HEK293T (cell line): ENCODE data around the gene RNU1-2.

Experiments
- CTCF ChIA-PET: fragments of 350-600 bp; formaldehyde crosslinking; extraction: SDS; loops from one replicate; lab custom pipeline; 2021; ENCODE audit warnings: antibody characterized with exemption, inconsistent platforms; lab: Yijun Ruan, JAX
- POLR2A ChIA-PET: fragments of 350-600 bp; formaldehyde crosslinking; extraction: SDS; loops from one replicate; lab custom pipeline; 2020; ENCODE audit warnings: antibody characterized with exemption, inconsistent platforms; lab: Yijun Ruan, JAX
- DNase-seq: peaks from one replicate; pipeline ENCODE4 v3.0.0; 2012; ENCODE audit warnings: mixed read lengths; ENCODE audit errors: extremely low spot score
- ARNT ChIP-seq: fragments of 450-650 bp; IDR thresholded peaks from 2 replicates; pipeline ENCODE4 v1.6.1; 2017; ENCODE audit warnings: mild to moderate bottlenecking
- BHLHE40 ChIP-seq: fragments of 450-650 bp; IDR thresholded peaks from 2 replicates; pipeline ENCODE4 v1.6.1; 2016; ENCODE audit warnings: mild to moderate bottlenecking, moderate library complexity, borderline replicate concordance
- CTBP1 ChIP-seq: fragments of 450-650 bp; IDR thresholded peaks from 2 replicates; pipeline ENCODE4 v1.6.1; 2016; ENCODE audit warnings: borderline replicate concordance
- ELF4 ChIP-seq: fragments of 450-650 bp; IDR thresholded peaks from 2 replicates; pipeline ENCODE4 v1.6.1; 2017; ENCODE audit warnings: antibody characterized with exemption
- FOXA1 ChIP-seq: fragments of 450-650 bp; IDR thresholded peaks from 2 replicates; pipeline ENCODE4 v1.6.1; 2016; ENCODE audit warnings: mild to moderate bottlenecking
- FOXK2 ChIP-seq: fragments of 450-650 bp; IDR thresholded peaks from 2 replicates; pipeline ENCODE4 v1.6.1; 2016; ENCODE audit warnings: mild to moderate bottlenecking
- FOXM1 ChIP-seq: fragments of 450-650 bp; IDR thresholded peaks from 2 replicates; pipeline ENCODE4 v1.6.1; 2017; ENCODE audit warnings: mild to moderate bottlenecking, borderline replicate concordance
- HDGF ChIP-seq: fragments of 450-650 bp; IDR thresholded peaks from 2 replicates; pipeline ENCODE4 v1.6.1; 2017; ENCODE audit warnings: antibody characterized with exemption, borderline replicate concordance
- L3MBTL2 ChIP-seq: fragments of 450-650 bp; conservative IDR thresholded peaks from 2 replicates; pipeline ENCODE4 v1.6.1; 2016; ENCODE audit warnings: mild to moderate bottlenecking
- LEF1 ChIP-seq: fragments of 450-650 bp; IDR thresholded peaks from 2 replicates; pipeline ENCODE4 v1.6.1; 2017; ENCODE audit warnings: mild to moderate bottlenecking, borderline replicate concordance
- NFRKB ChIP-seq: fragments of 450-650 bp; IDR thresholded peaks from 2 replicates; pipeline ENCODE4 v1.6.1; 2016; ENCODE audit warnings: mild to moderate bottlenecking, moderate library complexity
- PKNOX1 ChIP-seq: fragments of 450-650 bp; IDR thresholded peaks from 2 replicates; pipeline ENCODE4 v1.6.1; 2016
- SP1 ChIP-seq: fragments of 450-650 bp; IDR thresholded peaks from 2 replicates; pipeline ENCODE4 v1.6.1; 2017
- SUZ12 ChIP-seq: fragments of 450-650 bp; IDR thresholded peaks from 2 replicates; pipeline ENCODE4 v1.6.1; 2016; ENCODE audit warnings: mild to moderate bottlenecking
- TARDBP ChIP-seq: fragments of 450-650 bp; IDR thresholded peaks from 2 replicates; pipeline ENCODE4 v1.6.1; 2016
- ZNF384 ChIP-seq: fragments of 450-650 bp; IDR thresholded peaks from 2 replicates; pipeline ENCODE4 v1.6.1; 2016

RNU1-2 gene

GRCh38 chr1:16921391-16922185 lies 25.8 kb downstream of the RNU1-2 start, which contains the start of gene CROCC:
Gene CROCC, plus strand, starts transcription at chr1:16921931. Its CDS starts 88 bp downstream, at chr1:16922019.
- POLR2A ChIA-PET = interaction anchor here (0.7 kb wide), 1 partner anchor 16 kb away, joined by 4 read pairs; no protein-coding TSS in a partner anchor
- TF ChIP-seq LEF1 = no peak
- DNase-seq = no peak
- CTCF ChIA-PET = interaction anchor here (0.6 kb wide), 1 partner anchor 439 kb away, joined by 3 read pairs; no protein-coding TSS in a partner anchor

- TF ChIP-seq LEF1 (no peak), CTBP1 (no peak), SUZ12 (no peak), FOXM1 (no peak), HDGF (no peak), ELF4 (no peak), SP1 (no peak), FOXA1 (no peak), BHLHE40 (no peak), ARNT (no peak), L3MBTL2 (no peak), TARDBP (no peak), FOXK2 (no peak)
- DNase-seq = no peak
- POLR2A ChIA-PET = interaction anchor here (0.7 kb wide), 1 partner anchor 17 kb away, joined by 4 read pairs; no protein-coding TSS in a partner anchor
- CTCF ChIA-PET = interaction anchor here (0.6 kb wide), 1 partner anchor 522 kb away, joined by 3 read pairs; no protein-coding TSS in a partner anchor
Observed at GRCh38 chr1:16922466-16922865, 26.7 kb downstream of the RNU1-2 start.

GRCh38 chr1:16922885-16923431 lies 27.2 kb downstream of the RNU1-2 start:
- no peak for DNase-seq
- TF ChIP-seq FOXM1 = no peak
- no peak for TF ChIP-seq BHLHE40
- TF ChIP-seq FOXA1 = no peak
- TF ChIP-seq LEF1 = no peak
- TF ChIP-seq CTBP1 = no peak
- no peak for TF ChIP-seq ARNT
- no peak for TF ChIP-seq ELF4
- TF ChIP-seq SUZ12 = no peak
- no peak for TF ChIP-seq PKNOX1
- ChIA-PET POLR2A (no interaction called here), CTCF (interaction anchor here (0.6 kb wide), 1 partner anchor 521 kb away, joined by 3 read pairs; no protein-coding TSS in a partner anchor)

- CTCF ChIA-PET = no interaction called here
- no peak for TF ChIP-seq CTBP1
- no peak for TF ChIP-seq NFRKB
- TF ChIP-seq FOXA1 = no peak
- no peak for TF ChIP-seq ZNF384
- no peak for TF ChIP-seq LEF1
- no peak for TF ChIP-seq TARDBP
- TF ChIP-seq HDGF = no peak
- no peak for TF ChIP-seq BHLHE40
- no peak for TF ChIP-seq SUZ12
- no peak for TF ChIP-seq ELF4
- no peak for TF ChIP-seq FOXK2
- no peak for DNase-seq
- POLR2A ChIA-PET = interaction anchor here (2.6 kb wide), 1 partner anchor 19 kb away, joined by 12 read pairs; no protein-coding TSS in a partner anchor
Observed at GRCh38 chr1:16924216-16924918, 28.6 kb downstream of the RNU1-2 start.

GRCh38 chr1:16924919-16925477 lies 29.2 kb downstream of the RNU1-2 start:
- ChIA-PET CTCF (interaction anchor here (0.9 to 1.2 kb wide), 2 partner anchors 10 to 304 kb away, joined by 3 read pairs; no protein-coding TSS in a partner anchor), POLR2A (interaction anchor here (2.6 kb wide), 1 partner anchor 20 kb away, joined by 12 read pairs; no protein-coding TSS in a partner anchor)
- DNase-seq = no peak
- TF ChIP-seq SUZ12 = no peak
- TF ChIP-seq CTBP1 = no peak
- TF ChIP-seq PKNOX1 = no peak
- TF ChIP-seq FOXK2 = no peak
- TF ChIP-seq FOXA1 = no peak
- TF ChIP-seq ZNF384 = no peak
- TF ChIP-seq L3MBTL2 = no peak
- TF ChIP-seq TARDBP = no peak
- no peak for TF ChIP-seq SP1
- no peak for TF ChIP-seq BHLHE40
- no peak for TF ChIP-seq NFRKB
- TF ChIP-seq HDGF = no peak
- TF ChIP-seq LEF1 = no peak
- no peak for TF ChIP-seq ARNT
- no peak for TF ChIP-seq ELF4
- TF ChIP-seq FOXM1 = no peak
